GM18498 (cell line): ENCODE data around the gene RRP15.

Source experiments
- ATAC-seq: cut with Tn5 transposase; IDR thresholded peaks from one replicate; pipeline ENCODE4 v1.9.1; 2021; ENCODE audit warnings: mild to moderate bottlenecking, moderate library complexity; ENCODE audit not compliant: unreplicated experiment

RRP15 gene

GRCh38 chr1:218383681-218384080 lies 98.6 kb downstream of the RRP15 start:
- ATAC-seq, result no peak

- no peak for ATAC-seq
Observed at GRCh38 chr1:218384581-218384993, 99.5 kb downstream of the RRP15 start.
